Esophagus muscularis mucosa (tissue), 4 donors: ENCODE results near the gene FGF8. TPM values are rescaled to one million over a fixed set of nuclear protein-coding genes. Genes with fewer than 3 reads are reported as not detected.

Source experiments
- DNase-seq: peaks from one replicate; pipeline ENCODE4 v3.0.0-alpha.2; 2017; ENCODE audit errors: extremely low spot score
- H3K27ac ChIP-seq, 4 donors: fragments of 200-600 bp; sonication (generic); replicated peaks in 1 of 4; 1 replicate in 3 of 4; 2 replicates in 1 of 4; pipeline ENCODE4 v1.5.1; 2016 to 2019; ENCODE audit warnings: mild to moderate bottlenecking in 1 of 4
- H3K27me3 ChIP-seq, 4 donors: fragments of 200-600 bp; sonication (generic); one replicate each; pipeline versions ENCODE4 v1.5.1 to v1.6.0; 2016 to 2019
- H3K36me3 ChIP-seq, 4 donors: fragments of 200-600 bp; sonication (generic); one replicate each; pipeline ENCODE4 v1.5.1; 2016 to 2019
- H3K4me1 ChIP-seq, 4 donors: fragments of 200-600 bp; sonication (generic); one replicate each; pipeline ENCODE4 v1.5.1; 2016 to 2019
- H3K4me3 ChIP-seq, 4 donors: fragments of 200-600 bp; sonication (generic); 1 replicate in 2 of 4; 2 replicates in 2 of 4; pipeline ENCODE4 v1.5.1; 2016 to 2019; ENCODE audit warnings: mild to moderate bottlenecking in 4 of 4, moderate library complexity in 1 of 4
- H3K9me3 ChIP-seq, 4 donors: fragments of 200-600 bp; sonication (generic); 1 replicate in 3 of 4; 2 replicates in 1 of 4; pipeline ENCODE4 v1.5.1; 2016 to 2019
- EP300 ChIP-seq: sonication (generic); formaldehyde crosslinking; IDR thresholded peaks from one replicate; pipeline ENCODE4 v1.6.1; 2017; ENCODE audit warnings: antibody characterized with exemption
- POLR2A ChIP-seq: fragments of 450-650 bp; IDR thresholded peaks from one replicate; pipeline ENCODE4 v1.6.1; 2017; ENCODE audit warnings: antibody characterized with exemption, moderate library complexity, mild to moderate bottlenecking, low read depth
- POLR2AphosphoS5 ChIP-seq, 2 donors: sonication (generic); formaldehyde crosslinking; IDR thresholded peaks; one replicate each; pipeline ENCODE4 v1.6.1; 2017; ENCODE audit warnings: antibody characterized with exemption in 2 of 2
- WGBS: methylation state at CpG from one replicate; pipeline ENCODE4 v1.1.5; 2018; 5-methylcytosine and 5-hydroxymethylcytosine counted together
- intact Hi-C: fragments of 100-400 bp; cut with DNase I; formaldehyde crosslinking; loops from one replicate; pipeline ENCODE4 v1.15.1; 2023
- total RNA-seq, 4 donors: library from RNA; depleted of rRNA; stranded (reverse); fragments of >200 nt; gene quantifications; one replicate each; pipeline versions ENCODE4 v1.1.0 to v1.2.1, GENCODE V29; 2016
- TF ChIP-seq, protein P1 (sequence below), 3 experiments: fragments of 200-600 bp in 2 of 3; fragments of 450-650 bp in 1 of 3; sonication (generic) in 2 of 3; IDR thresholded peaks; one replicate each; pipeline ENCODE4 v1.5.1; 2017 to 2019; ENCODE audit warnings: antibody characterized with exemption in 3 of 3, mild to moderate bottlenecking in 2 of 3, moderate library complexity in 1 of 3

FGF8 gene
- total RNA-seq, 4 donors from 2014 or later, result not detected

DNA sequence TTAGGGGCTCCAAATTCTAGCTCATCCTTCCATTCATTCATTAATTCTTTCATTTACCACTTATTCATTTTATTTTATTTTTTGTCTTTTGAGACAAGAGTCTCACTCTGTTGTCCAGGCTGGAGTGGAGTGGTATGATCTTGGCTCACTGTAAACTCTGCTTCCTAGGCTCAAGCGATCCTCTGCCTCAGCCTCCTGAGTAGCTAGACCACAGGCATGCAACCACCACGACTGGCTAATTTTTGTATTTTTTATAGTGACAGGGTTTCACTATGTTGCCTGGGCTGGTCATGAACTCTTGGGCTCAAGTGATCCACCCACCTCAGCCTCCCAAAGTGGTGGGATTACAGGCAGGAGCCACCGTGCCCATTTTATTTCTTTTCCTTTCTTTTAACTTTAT, 31.6 kb downstream of the FGF8 start:
- DNase-seq, result no peak
- no peak overlapping the region for H3K4me3 ChIP-seq
- H3K27ac ChIP-seq, result no peak overlapping the region
- peaks cover 0 to 22% (median 0%) of the 10 kb centered on the region in 4 donors for H3K27me3 ChIP-seq
- TF ChIP-seq EP300 (no peak), POLR2A (no peak), POLR2AphosphoS5 (IDR thresholded peaks at IDR 0.05) (no peak)
- TF ChIP-seq, protein P1, sequence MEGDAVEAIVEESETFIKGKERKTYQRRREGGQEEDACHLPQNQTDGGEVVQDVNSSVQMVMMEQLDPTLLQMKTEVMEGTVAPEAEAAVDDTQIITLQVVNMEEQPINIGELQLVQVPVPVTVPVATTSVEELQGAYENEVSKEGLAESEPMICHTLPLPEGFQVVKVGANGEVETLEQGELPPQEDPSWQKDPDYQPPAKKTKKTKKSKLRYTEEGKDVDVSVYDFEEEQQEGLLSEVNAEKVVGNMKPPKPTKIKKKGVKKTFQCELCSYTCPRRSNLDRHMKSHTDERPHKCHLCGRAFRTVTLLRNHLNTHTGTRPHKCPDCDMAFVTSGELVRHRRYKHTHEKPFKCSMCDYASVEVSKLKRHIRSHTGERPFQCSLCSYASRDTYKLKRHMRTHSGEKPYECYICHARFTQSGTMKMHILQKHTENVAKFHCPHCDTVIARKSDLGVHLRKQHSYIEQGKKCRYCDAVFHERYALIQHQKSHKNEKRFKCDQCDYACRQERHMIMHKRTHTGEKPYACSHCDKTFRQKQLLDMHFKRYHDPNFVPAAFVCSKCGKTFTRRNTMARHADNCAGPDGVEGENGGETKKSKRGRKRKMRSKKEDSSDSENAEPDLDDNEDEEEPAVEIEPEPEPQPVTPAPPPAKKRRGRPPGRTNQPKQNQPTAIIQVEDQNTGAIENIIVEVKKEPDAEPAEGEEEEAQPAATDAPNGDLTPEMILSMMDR (IDR thresholded peaks at IDR 0.05), result no peak
- no peaks in the 10 kb centered on the region for H3K36me3 ChIP-seq
- intact Hi-C loops, result no loop called here
- H3K4me1 ChIP-seq, result no peaks in the 10 kb centered on the region
- WGBS, result 84% methylated on average over 3 of the region's 3 CpGs
- no peaks in the 10 kb centered on the region for H3K9me3 ChIP-seq

DNA sequence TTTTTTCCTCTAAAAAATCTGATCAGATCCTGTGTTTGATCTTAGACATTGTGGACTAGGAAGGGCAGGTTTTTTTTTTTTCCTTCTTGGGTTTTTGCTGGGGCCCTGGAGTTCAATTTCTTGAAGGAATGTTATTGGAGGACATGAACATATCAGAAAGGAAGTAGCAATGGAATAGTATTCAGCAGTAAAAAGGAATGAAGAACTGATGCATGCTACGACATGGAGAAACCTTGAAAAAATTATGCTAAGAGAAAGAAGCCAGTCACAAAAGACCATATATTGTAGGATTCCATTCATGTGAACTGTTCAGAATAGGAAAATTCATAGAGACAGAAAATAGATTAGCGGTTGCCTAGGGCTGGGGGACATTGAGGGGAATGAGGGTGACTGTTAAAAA, 34.0 kb downstream of the FGF8 start:
- TF ChIP-seq POLR2AphosphoS5 (IDR thresholded peaks at IDR 0.05) (no peak), EP300 (no peak), POLR2A (no peak)
- TF ChIP-seq, protein P1 (IDR thresholded peaks at IDR 0.05), result no peak
- intact Hi-C loops, result no loop called here
- Histone ChIP-seq H3K9me3 (no peaks in the 10 kb centered on the region), H3K27me3 (peaks cover 0 to 45% (median 0%) of the 10 kb centered on the region in 4 donors), H3K27ac (no peak overlapping the region), H3K36me3 (no peaks in the 10 kb centered on the region), H3K4me3 (no peak overlapping the region), H3K4me1 (no peaks in the 10 kb centered on the region)
- DNase-seq, result no peak
- 50% methylated on average over 2 of the region's 2 CpGs for whole genome bisulfite sequencing

DNA sequence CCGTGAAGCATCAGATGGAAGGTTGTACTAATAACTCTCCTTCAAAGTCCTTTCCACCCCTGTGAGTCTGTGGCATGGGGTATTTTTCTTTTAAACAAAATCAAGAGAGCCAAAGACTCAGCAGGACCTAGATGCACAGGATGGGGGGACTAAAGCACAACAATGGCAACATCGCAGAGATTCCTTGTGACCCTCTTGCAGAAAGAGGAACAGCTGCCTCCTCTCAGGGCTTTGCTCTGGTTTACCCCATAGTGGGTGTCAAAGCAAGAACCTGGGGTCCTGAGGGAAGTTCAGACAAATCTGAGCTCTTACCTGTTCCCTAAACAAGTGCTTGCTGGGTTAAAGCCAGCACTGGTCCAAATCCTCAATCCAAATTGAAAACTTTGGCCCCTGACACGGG, 39.2 kb downstream of the FGF8 start:
- intact Hi-C loops, result no loop called here
- H3K4me3 ChIP-seq, result no peak overlapping the region
- no peak overlapping the region for H3K27ac ChIP-seq
- no peaks in the 10 kb centered on the region for H3K36me3 ChIP-seq
- H3K4me1 ChIP-seq, result no peaks in the 10 kb centered on the region
- TF ChIP-seq, protein P1 (IDR thresholded peaks at IDR 0.05), result no peak
- no peak for TF ChIP-seq POLR2AphosphoS5 (IDR thresholded peaks at IDR 0.05)
- no peak for TF ChIP-seq EP300
- no peak for TF ChIP-seq POLR2A
- H3K27me3 ChIP-seq, result peaks cover 0 to 62% (median 0%) of the 10 kb centered on the region in 4 donors
- WGBS, result 58% methylated on average over 3 of the region's 3 CpGs
- DNase-seq, result no peak
- H3K9me3 ChIP-seq, result no peaks in the 10 kb centered on the region

DNA sequence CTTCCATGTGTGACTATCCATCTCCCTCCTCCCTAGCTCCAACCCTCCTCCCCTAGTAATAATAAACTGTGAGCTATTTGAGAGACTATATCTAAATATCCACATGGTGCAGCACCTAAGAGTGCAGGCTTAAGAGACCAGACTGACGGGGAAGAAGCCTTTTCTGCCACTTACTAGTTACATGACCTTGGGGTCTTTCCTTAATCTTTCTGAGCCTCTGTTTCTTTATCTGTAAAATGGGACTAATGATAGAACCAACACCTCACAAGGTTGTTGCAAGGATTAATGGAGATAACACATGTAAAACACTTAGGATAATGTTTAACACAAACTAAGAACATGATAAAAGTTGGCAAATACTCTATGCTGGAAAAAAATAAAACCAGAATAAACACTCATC, 43.8 kb downstream of the FGF8 start:
- H3K27me3 ChIP-seq, result peaks cover 0 to 29% (median 0%) of the 10 kb centered on the region in 4 donors
- no peak for TF ChIP-seq POLR2AphosphoS5 (IDR thresholded peaks at IDR 0.05)
- TF ChIP-seq, protein P1 (IDR thresholded peaks at IDR 0.05), result no peak
- TF ChIP-seq EP300, result no peak
- TF ChIP-seq POLR2A, result no peak
- DNase-seq, result no peak
- no peaks in the 10 kb centered on the region for H3K4me1 ChIP-seq
- no peaks in the 10 kb centered on the region for H3K9me3 ChIP-seq
- H3K36me3 ChIP-seq, result no peaks in the 10 kb centered on the region
- 42% methylated on average over 1 of the region's 1 CpG for WGBS
- no peak overlapping the region for H3K4me3 ChIP-seq
- intact Hi-C loops, result no loop called here
- H3K27ac ChIP-seq, result no peak overlapping the region

DNA sequence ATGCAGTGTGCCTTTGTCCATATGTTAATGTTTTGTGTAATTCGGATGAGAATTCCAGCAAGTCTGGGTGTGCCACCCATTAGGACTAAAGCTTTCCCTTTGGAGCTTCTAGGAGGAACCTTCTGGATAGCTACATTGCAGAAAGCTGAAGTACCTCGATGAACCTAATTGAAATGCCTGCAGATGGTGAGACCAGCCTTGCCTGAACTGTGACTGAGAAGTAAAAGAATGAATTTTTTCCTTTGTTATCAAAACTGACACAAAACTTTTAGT, 49.9 kb downstream of the FGF8 start:
- Histone ChIP-seq H3K27ac (no peak overlapping the region), H3K4me1 (no peaks in the 10 kb centered on the region), H3K27me3 (peaks cover 0 to 34% (median 0%) of the 10 kb centered on the region in 4 donors), H3K4me3 (no peak overlapping the region), H3K36me3 (no peaks in the 10 kb centered on the region), H3K9me3 (no peaks in the 10 kb centered on the region)
- TF ChIP-seq EP300, result no peak
- TF ChIP-seq, protein P1 (IDR thresholded peaks at IDR 0.05), result no peak
- TF ChIP-seq POLR2A, result no peak
- no peak for TF ChIP-seq POLR2AphosphoS5 (IDR thresholded peaks at IDR 0.05)
- WGBS, result 75% methylated on average over 2 of the region's 2 CpGs
- intact Hi-C loops, result no loop called here
- DNase-seq, result no peak
